Kidney tubule cell (primary cell): ENCODE data around the gene TNK1.
"Not testable (repeated sequence)": the region's sequence is repeated elsewhere in the genome, so short reads cannot be mapped to it uniquely, and the experiment has no call there.

Experiments
- DNase-seq: peaks from one replicate; pipeline ENCODE4 v3.0.0-alpha.2; 2018; ENCODE audit warnings: low spot score

Gene TNK1

DNA sequence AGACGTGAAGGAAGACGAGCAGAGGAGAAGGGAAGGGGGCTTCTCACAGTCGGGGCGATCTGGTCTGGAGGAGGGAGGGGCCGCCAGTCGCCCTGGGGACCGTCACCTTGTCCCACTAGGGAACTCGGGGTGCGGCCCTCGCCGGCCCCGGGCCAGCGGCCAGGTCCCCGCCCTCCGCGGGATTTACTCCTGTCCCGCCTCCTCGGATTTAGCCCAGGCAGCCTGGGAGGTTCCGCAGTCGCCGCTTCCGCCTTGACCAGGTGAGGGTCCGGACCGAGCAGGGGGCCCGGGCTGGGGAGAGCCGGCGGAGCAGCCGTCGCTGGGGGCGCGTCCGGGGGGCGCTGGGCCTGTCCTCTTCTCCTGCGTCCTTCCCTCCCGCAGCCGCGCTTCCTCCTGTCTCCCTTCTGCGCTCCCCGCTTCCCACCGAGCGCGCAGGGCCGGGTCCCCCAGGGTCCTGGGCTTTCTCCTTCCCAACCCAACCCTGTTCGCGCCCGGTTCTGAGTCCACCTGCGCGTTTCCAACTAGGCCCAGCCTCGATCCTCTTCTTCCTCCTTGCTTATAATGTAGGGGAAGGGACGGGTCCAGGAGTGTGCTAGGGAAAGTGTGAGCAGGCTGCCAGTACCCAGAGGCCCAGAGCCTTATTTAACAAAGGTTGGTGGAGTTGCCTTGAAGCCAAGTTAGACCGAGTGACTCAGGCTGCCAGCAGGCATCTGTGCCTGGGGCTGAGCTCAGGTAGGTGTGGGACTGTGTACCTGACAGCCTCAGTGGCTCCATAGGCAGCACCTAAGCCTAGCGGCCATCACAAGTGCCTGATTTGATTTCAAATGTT is at the start of gene TNK1:
Gene TNK1, plus strand, starts transcription at position 235 of the 829 bp plus-strand sequence. CDS start 1,838 bp downstream, outside the sequence.
- DNase-seq: peak; percentile 72

DNA sequence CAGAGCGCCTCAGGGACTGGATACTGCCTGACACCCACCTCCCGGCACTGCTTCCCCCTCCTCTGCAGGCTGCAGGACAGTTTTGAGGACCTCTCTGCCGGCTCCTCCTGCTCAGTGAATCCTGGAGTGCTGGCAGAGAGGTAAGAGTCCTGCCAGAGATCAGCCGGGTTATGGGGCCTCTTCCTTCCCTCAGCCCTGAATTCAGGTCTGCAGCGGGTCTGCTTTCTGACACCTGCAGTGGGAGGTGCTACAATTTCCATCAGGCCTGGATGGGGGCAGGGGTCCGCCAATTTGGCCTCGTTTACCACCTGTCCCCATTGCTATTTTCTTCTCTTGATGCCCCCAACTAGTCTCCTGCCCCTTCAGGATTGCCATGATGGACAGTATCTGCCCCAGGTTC is 48.8 kb upstream of the TNK1 start:
- no peak for DNase-seq

DNA sequence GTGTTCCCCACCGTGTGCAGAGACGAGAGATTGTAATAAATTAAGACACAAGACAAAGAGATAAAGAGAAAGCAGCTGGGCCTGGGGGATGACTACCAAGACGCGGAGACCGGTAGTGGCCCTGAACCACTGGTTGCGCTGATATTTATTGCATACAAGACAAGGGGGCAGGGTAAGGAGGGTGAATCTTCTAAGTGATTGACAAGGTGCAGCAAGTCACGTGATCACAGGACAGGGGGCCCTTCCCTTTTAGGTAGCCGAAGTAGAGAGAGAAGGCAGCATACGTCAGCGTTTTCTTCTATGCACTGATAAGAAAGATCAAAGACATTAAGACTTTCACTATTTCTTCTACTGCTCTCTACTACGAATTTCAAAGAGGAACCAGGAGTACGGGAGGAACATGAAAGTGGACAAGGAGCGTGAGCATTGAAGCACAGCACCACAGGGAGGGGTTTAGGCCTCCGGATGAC is 48.3 kb upstream of the TNK1 start:
- DNase-seq: not testable (repeated sequence)

DNA sequence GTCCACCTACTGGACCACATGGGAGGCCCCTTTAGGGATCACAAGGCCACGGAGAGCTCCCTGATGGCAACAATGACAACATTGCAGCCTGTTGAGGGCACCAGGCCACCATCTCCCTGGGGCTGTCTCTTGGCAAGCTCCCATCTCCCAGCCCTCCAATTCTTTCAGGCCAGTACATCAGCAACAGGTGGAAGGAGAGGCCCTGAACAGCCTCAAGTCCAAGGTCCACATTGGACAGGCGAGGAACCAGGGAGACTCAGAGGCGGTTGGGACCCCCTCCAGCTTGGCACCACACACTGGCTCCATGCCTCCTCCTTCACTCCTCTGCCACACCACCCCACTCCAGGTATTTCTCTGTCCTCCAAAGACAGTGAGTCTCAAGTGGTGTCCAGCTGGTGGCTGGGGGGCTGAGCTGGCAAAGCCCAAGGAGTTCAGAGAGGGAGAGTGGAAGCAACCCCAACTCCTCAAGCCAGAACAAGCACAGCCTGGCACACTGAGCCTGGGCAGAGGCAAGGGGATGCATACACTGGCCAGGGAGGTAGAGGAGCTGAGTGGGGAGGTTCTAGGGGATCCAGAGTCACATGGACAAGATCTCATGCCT is 45.9 kb upstream of the TNK1 start:
- no peak for DNase-seq

DNA sequence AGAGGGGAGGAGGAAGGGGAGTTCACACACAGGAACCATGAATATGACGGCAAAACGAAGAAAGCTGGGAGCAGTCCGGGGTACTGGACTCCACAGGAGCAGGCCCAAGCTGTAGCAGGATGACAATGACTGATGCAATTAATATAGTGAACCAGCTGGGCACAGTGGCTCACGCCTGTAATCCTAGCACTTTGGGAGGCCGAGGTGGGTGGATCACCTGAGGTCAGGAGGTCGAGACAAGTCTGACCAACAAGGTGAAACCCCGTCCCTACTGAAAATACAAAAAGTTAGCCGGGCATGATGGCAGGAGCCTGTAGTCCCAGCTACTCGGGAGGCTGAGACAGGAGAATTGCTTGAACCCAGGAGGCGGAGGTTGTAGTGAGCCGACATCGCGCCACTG is 45.1 kb upstream of the TNK1 start:
- not testable (repeated sequence) for DNase-seq

DNA sequence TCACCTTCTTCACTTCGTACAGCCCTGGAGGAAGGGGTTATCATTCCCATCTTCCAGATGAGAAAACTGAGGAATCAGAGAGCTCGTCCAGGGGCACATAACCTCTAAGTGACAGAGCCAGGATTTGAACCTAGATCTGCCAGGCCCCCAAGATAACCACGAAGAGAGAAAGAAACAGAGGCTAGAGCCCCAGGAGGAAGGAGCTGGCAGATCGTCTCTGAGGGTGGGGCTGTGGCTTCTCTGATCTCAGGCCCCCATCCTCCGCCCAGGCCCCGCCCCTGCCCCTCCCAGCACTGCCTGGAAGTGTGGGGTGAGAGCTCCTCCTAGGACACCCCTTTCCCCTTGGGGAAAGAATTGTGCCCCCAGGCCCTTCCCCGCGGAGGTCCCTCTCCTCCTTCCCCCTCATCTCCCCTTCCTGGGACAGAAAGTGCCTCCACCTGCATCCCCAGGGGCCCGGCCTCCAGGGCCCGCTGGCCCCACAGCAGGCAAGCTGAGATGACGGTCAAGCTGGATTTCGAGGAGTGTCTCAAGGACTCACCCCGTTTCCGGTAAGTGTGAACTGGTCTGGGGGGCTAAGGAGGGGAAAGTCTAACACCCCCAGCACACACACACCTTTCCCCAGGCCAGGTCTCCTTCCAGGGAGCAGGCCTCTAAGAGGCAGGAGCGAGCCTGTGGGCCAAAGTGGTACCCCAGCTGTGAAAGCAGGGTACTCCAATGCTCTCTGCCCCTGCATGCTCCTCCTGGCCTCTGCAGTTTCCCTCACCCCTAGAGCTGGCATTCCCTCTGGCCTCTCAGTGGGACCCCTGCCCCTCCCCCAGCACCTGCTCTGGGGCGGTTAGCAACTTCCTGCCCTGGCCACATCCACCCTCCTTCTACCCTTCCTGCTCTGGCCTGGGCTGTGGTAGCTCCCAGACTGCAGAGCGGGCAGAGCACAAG is 44.4 kb upstream of the TNK1 start, which contains the start of gene ACAP1:
Gene ACAP1, plus strand, starts transcription at position 290 of the 936 bp plus-strand sequence. Its CDS starts 206 bp downstream, at position 496.
- DNase-seq: no peak

DNA sequence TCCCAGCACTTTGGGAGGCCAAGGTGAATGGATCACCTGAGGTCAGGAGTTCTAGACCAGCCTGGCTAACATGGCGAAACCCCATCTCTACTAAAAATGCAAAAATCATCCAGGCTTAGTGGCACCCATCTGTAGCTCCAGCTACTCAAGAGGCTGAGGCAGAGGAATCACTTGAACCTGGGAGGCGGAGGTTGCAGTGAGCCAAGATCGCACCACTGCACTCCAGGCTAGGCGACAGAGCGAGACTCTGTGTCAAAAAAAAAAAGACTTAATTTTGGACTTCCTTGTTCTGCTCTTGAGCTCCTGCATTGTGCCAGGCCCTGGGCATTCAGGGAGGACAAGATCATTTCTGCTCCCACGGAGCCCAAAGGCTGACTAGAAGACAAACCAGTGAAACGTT is 43.3 kb upstream of the TNK1 start:
- not testable (repeated sequence) for DNase-seq

DNA sequence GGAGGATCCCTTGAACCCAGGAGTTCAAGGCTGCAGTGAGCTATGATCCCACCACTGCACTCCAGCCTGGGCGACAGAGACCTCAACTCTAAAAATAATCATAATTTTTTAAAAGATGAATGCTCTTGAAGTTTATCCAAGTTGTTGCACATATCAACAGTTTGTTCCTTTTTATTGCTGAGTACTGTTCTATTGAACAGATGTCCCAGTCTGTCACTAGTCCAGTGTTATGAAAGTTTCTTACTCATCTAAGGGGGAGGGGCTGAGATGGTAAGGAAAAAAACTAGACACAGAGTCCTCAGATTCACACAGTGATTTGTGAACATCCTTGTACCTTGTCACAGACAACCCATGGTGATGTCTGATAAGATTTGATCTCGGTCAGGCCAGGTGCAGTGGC is 40.7 kb upstream of the TNK1 start:
- no peak for DNase-seq

DNA sequence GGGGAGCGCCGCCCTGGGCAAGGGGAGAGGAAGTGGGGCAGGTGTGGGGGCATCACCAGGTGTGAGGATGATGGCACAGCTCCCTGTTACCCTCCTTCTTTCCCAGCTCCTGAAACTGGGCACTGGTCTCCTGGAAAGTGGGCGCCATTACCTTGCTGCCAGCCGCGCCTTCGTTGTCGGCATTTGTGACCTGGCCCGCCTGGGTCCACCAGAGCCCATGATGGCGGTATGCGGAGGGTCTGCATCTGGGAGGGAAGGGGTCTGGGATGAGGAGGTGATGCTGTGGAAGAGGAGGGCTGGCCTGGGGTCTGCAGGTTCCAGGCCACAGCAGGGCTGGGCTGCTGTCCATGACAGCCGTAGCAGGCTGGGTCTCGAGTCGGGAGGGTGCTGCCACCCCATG is 39.0 kb upstream of the TNK1 start:
- no peak for DNase-seq

DNA sequence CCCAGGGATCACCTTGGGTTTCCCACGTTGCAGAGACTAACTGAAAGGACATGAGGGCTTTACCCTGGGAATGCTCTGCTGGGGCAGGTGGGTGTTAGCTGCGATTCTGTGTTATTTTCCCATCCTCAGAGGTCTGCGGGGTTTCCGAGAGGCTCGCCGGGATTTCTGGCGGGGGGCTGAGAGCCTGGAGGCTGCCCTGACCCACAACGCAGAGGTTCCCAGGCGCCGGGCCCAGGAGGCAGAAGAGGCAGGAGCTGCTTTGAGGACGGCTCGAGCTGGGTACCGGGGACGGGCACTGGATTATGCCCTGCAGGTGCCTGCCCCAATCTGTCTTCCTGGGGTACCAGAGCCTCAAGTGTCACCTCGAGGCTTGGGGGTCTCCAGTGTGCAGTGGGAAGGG is 37.6 kb upstream of the TNK1 start:
- DNase-seq: no peak

DNA sequence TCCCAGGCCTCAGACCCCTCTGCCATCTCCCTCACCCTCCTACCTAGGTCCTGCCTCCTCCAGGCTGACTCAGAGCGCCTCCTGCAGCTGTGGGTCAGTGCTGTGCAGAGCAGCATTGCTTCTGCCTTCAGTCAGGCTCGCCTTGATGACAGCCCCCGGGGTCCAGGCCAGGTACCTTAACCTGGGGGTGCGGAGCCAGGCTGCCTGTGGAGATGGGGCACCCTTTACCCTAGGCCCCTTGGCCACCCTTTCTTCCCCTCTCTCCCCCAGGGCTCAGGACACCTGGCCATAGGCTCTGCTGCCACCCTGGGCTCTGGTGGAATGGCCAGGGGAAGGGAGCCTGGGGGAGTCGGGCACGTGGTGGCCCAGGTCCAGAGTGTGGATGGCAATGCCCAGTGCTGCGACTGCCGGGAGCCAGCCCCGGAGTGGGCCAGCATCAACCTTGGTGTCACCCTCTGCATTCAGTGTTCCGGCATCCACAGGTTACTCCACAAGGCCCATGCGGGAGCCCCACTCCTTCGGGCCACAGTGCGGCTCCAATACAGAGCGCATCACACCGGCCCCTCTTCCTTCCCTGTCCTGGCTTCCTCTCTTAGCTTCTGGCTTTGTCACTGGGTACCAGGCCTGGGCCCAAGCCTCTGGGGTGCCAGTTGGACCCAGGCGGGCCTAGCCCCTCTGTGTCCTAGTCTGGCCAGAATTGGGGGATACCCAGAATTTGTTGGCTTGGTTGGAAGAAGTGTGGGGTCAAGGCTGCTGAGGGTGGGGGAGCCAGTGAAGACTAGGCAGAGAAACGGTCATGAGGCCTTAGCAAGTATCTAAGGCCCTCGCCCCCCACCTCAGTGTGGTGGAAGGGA is 33.9 kb upstream of the TNK1 start:
- DNase-seq: no peak

DNA sequence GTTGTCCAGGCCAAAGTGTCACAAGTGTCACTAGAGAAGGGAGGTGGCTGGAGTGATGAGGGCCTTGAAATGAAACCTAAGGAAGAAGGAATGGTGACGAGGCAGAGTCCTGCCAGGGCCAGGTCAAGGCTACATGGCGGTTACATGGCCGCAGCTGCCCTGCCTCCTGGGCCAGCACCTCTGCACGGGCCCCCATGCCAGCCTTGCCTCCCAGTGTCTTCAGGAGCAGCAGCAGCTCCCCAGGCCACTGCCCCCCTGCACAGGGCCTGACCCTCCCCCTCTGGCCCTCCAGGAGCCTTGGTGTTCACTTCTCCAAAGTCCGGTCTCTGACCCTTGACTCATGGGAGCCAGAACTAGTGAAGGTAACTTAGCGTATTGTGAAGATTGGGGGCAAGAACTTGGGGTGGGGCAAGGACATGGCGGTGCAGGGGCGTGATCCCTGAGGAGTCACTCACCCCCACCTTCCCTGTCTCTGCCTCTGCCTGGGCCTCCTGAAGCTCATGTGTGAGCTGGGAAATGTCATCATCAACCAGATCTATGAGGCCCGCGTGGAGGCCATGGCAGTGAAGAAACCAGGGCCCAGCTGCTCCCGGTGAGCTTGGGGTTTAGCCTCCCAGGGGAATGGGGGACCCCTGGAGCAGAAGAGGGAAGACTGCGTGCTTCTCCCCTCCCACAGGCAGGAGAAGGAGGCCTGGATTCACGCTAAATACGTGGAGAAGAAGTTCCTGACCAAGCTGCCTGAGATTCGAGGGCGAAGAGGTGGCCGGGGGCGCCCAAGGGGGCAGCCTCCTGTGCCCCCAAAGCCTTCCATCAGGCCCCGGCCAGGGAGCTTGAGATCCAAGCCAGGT is 33.0 kb upstream of the TNK1 start:
- no peak for DNase-seq

DNA sequence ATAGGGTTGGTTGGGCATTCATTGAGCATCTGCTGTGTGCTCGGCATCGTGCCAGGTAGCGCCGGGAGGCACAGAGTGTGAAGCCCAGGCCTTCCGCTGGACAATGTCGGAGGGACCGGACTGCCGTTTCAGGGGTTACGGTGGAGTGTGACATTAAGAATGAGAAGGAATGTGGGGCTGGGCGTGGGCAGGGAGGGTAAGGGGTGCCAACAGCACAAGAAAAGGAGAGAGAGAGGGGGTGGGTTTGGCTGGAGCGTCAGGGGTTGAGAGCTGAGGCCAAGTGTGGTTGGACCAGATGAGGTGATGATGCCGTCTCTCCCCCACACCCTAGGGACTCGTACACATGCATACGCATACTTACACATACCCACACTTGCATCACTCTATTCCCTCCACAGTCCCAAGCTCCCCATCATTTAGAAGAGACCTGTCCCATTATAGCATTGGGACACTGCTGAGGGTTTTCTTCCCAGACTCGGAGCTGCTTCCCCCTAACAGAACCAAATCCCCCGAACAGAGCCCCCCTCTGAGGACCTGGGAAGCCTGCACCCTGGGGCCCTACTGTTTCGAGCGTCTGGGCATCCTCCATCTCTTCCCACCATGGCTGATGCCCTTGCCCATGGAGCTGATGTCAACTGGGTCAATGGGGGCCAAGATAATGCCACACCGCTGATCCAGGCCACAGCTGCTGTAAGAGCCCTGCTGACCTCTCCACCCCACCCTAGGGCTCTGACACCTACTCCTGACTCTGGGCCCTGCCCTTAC is 32.2 kb upstream of the TNK1 start:
- no peak for DNase-seq

DNA sequence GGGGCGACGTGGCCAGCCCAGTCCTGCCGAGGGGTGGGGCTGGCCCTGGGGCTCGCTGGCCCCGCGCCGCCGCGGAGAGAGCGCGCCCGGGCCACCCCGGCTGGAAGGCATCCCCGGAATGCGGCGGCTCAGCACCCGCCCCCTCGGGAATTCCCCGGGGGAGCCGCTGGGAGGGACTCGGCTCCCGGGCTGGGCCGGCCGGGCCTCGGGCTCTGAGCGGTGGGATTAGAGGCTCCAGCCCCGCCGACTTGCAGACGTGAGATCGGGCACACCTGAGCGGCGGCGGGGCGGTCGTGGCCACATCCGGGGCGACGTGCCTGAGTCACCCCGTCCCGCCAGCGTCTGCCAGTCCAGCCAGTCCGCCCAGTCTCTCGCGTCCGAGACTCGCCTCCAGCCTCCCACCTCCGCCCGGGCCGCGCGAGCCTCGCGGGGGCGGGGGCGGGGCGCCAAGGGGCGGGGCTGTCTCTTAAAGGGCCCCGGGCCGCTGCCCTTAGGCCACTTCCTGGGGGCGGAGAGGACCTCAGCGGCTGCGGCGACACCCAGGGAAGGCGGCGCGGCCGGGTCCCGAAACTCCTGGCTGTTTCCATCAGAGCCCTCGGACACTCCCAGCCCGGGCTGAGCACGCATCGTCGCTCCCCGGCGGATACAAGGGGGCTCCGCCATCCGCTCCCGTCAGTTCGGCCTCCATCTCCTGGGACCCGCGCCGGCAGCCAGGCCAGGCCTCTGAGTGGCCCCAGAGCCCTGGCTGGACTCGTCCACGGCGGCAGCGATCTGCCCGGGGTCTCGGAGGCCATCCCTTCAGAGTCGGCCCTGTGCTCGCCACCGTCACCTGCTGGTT is 29.0 kb upstream of the TNK1 start, which contains the start of gene KCTD11:
Gene KCTD11, plus strand, starts transcription at position 498 of the 838 bp plus-strand sequence.
- DNase-seq: peak; percentile 99

DNA sequence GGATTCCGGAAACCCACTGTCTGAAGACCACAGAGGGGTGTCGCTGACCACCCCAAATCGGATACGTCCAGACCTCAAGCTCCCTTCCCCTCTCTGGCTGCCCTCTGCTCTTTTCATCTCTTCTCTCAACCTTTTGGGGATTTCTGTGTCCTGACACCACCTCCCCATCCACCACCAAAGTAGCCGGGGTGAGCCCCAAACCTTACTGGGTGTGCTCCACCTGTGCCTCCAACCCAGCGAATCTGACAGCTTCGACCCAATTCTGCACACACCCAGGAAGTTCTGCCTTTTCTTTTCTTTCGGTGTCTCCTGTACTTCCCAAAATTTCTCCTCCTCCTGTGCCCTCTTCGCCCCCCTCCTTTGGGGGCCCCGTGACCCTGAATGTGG is 28.4 kb upstream of the TNK1 start:
- no peak for DNase-seq

DNA sequence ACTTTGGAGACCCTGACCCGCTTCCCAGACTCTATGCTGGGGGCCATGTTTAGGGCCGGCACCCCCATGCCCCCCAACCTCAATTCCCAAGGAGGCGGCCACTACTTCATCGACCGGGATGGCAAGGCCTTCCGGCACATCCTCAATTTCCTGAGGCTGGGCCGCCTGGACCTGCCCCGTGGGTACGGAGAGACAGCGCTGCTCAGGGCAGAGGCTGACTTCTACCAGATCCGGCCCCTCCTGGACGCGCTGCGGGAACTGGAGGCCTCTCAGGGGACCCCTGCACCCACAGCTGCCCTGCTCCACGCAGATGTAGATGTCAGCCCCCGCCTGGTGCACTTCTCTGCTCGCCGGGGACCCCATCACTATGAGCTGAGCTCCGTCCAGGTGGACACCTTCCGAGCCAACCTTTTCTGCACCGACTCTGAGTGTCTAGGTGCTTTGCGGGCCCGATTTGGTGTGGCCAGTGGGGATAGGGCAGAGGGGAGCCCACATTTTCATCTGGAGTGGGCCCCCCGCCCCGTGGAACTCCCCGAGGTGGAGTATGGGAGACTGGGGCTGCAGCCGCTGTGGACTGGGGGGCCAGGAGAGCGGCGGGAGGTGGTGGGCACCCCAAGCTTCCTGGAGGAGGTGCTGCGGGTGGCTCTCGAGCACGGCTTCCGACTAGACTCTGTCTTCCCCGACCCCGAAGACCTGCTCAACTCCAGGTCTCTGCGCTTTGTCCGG is 27.8 kb upstream of the TNK1 start:
- DNase-seq: no peak

DNA sequence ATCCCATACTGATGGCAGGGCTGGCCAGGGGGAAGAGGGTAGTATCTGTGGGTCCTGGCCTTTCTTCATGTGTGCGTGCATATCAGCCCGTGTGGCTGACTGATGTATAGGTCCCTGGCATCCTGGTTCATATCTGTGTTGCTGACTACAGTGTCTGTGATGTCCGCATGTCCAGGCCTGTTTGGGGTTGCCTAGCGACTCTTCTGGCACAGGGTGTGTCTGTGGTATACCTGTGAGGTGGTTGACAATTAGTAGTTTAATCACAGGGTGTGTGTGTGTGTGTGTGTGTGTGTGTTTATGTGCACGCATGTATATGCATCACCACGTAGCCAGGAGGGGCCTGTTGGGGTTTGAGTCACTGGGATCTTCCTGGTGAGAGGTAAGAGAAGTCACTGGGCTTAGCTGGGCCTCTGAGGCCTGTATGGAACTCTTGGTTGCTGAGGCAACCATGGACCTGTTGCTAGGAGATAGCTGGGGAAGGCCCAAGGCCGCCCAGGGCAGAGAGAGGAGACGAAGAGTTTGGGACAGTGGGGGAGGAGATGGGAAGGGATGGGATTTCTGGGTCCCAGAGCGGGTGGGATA is 26.5 kb upstream of the TNK1 start:
- DNase-seq: peak; percentile 73

DNA sequence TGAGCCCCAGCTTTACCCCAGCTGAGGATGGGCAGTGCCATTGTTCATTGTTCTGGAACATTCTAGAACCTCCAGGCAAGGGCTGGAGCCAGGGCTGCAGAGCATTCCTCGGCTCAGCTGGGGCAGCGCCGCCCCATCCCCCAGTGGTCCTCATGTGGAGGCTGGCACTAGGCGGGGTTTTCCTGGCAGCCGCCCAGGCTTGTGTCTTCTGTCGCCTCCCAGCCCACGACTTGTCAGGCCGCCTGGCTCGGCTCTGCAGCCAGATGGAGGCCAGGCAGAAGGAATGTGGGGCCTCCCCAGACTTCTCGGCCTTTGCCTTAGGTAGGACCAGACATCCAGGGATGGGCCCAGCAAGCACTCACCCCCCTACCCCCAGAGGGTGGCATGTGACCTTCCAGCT is 25.8 kb upstream of the TNK1 start, which contains the start of gene TMEM95:
Gene TMEM95, plus strand, starts transcription at position 104 of the 400 bp plus-strand sequence. Its CDS starts 49 bp downstream, at position 153.
- peak; percentile 35 for DNase-seq
